Immature natural killer cell (primary cell): ENCODE measurements around the gene KNG1. TPM values are rescaled to one million over a fixed set of nuclear protein-coding genes. Genes with fewer than 3 reads are reported as not detected.

Experiments
- DNase-seq, 3 donors: peaks; one replicate each; pipeline ENCODE4 v3.0.0; 2022; ENCODE audit warnings: mixed read lengths in 1 of 3
- H3K27ac Mint-ChIP-seq, 6 donors: one replicate each; pipeline ENCODE4 v1.8.0; 2020; ENCODE audit warnings: mixed read lengths in 6 of 6, mild to moderate bottlenecking in 5 of 6, inconsistent platforms in 4 of 6, moderate library complexity in 3 of 6
- H3K27me3 Mint-ChIP-seq, 3 donors: one replicate each; pipeline ENCODE4 v1.8.0; 2020 to 2021; ENCODE audit warnings: low read depth in 3 of 3, mild to moderate bottlenecking in 3 of 3, mixed read lengths in 3 of 3, moderate library complexity in 3 of 3, inconsistent platforms in 1 of 3
- H3K36me3 Mint-ChIP-seq, 3 donors: one replicate each; pipeline ENCODE4 v1.8.0; 2020; ENCODE audit warnings: mixed read lengths in 3 of 3, inconsistent platforms in 2 of 3, mild to moderate bottlenecking in 2 of 3
- H3K4me1 Mint-ChIP-seq, 2 donors: one replicate each; pipeline ENCODE4 v1.8.0; 2020; ENCODE audit warnings: inconsistent platforms in 2 of 2, mild to moderate bottlenecking in 2 of 2, mixed read lengths in 2 of 2, moderate library complexity in 1 of 2
- H3K4me3 Mint-ChIP-seq, 5 donors: one replicate each; pipeline ENCODE4 v1.8.0; 2020; ENCODE audit warnings: mild to moderate bottlenecking in 5 of 5, mixed read lengths in 5 of 5, inconsistent platforms in 3 of 5, moderate library complexity in 3 of 5
- H3K9me3 Mint-ChIP-seq, 6 donors: one replicate each; pipeline ENCODE4 v1.8.0; 2020; ENCODE audit warnings: mild to moderate bottlenecking in 6 of 6, mixed read lengths in 6 of 6, inconsistent platforms in 4 of 6, moderate library complexity in 3 of 6
- polyA plus RNA-seq, 3 donors: library from polyadenylated mRNA; unstranded; fragments of 300-500 nt; fragmentation: Illumina TruSeq; gene quantifications; one replicate each; pipeline ENCODE4 v1.2.3, GENCODE V29; 2021

Gene KNG1
- polyA plus RNA-seq, 3 donors from 2014 or later = not detected

DNA sequence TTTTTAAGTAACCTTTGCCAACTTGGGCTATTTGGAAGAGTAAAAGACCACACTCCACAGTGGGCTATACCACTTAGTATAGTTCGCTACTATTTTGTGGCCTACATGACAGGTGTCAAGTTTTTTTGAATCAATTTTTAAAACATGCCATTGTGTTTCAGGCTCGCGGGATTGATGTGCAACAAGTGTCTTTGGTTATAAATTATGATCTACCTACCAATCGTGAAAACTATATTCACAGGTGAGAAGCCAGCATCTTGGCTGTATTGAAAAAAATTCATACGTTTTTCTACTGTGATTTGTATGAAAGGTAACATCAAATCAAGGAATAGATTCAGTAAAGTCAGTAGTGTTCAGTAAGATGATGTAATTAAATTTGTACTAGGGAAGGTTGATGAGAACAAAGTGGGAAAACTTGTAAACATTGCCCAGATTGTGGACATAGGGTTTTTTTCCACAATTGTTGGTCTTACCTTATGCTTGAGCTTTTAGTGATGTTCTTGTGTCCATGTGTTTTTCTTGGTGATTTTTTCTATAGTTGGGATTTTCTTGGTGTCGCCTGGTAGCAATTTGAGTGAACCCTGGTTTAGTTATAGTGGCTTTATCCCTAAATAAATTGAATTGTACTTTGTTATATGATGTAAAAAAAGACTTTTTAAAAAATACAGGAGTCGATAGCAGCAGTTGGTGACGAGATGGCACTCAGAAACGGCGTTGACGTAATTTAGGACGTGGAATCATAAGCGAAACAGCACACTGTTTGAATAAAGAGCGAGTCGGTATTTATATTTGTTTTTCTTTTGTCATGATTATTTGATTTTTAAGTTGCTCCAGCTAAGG, 70.7 kb downstream of the KNG1 start:
- no peak for DNase-seq
- H3K4me1 Mint-ChIP-seq = peaks cover 55 to 73% of the 10 kb centered on the region in 2 donors
- H3K9me3 Mint-ChIP-seq = no peaks in the 10 kb centered on the region
- H3K27ac Mint-ChIP-seq = peak overlapping the region; percentile 53 to 100 (median 74)
- H3K27me3 Mint-ChIP-seq = peaks cover 12 to 36% (median 21%) of the 10 kb centered on the region in 3 donors
- peak overlapping the region; percentile 19 to 100 (median 43) for H3K4me3 Mint-ChIP-seq
- peaks cover 47 to 77% (median 60%) of the 10 kb centered on the region in 3 donors for H3K36me3 Mint-ChIP-seq

DNA sequence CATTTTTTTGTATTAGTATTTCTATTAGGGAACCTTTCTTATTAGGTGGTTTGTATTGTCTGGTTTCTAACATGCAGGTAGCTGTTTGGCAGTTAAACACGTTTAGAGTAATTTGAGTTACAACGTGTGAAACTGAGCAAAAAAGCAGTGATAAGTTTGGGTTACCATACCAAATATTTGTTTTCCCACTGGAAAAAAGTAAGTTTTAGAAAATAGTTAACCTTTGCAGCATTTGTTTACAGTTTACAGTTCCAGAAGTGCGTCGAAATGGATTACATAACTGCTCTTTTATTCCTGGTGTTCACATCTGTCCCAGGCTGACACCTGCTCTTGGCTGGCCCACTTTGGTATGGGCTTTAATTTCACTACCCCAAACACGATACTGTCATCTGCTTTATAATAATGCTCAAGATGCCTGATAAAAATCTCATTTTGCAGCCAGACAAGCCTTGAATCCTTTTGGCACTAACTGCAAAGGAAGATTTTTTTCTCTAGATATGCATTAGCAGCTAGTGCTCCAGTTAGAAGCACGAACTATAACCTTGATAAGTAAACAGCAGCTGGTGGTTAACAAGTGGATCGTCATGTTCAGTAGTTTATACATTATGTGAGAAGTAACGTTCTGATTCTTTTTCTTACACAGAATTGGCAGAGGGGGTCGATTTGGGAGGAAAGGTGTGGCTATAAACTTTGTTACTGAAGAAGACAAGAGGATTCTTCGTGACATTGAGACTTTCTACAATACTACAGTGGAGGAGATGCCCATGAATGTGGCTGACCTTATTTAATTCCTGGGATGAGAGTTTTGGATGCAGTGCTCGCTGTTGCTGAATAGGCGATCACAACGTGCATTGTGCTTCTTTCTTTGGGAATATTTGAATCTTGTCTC, 71.6 kb downstream of the KNG1 start:
- Mint-ChIP-seq H3K27me3 (peaks cover 5 to 29% (median 13%) of the 10 kb centered on the region in 3 donors), H3K9me3 (no peaks in the 10 kb centered on the region), H3K4me3 (peak overlapping the region in 2 of 5 donors; percentile 31 to 43), H3K4me1 (peaks cover 52 to 68% of the 10 kb centered on the region in 2 donors), H3K27ac (peak overlapping the region; percentile 32 to 100 (median 74)), H3K36me3 (peaks cover 47 to 81% (median 58%) of the 10 kb centered on the region in 3 donors)
- DNase-seq = no peak

DNA sequence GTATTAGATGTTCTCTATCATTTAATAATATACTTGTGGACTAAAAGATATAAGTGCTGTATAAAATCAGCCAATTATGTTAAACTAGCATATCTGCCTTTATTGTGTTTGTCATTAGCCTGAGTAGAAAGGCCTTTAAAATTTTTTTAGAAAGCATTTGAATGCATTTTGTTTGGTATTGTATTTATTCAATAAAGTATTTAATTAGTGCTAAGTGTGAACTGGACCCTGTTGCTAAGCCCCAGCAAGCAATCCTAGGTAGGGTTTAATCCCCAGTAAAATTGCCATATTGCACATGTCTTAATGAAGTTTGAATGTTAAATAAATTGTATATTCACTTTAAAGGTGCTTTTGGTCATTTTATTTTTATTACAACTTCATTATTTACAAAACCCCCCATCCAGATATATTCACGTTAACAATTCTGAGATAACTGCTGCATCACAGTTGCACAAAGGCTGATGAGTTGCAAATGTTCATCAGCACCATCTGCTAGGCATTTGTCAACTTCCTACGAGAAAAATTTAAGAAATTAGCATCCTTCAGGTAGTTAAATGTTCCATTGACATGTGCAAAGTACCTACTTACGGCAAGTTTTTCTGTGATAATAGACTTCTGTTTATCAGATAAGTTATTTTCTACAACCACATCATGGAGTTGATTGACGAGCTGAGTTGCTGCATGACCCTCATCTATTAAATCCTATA, 72.5 kb downstream of the KNG1 start:
- H3K9me3 Mint-ChIP-seq = no peaks in the 10 kb centered on the region
- H3K36me3 Mint-ChIP-seq = peaks cover 44 to 80% (median 57%) of the 10 kb centered on the region in 3 donors
- no peak overlapping the region for H3K4me3 Mint-ChIP-seq
- no peak for DNase-seq
- peaks cover 45 to 58% of the 10 kb centered on the region in 2 donors for H3K4me1 Mint-ChIP-seq
- H3K27me3 Mint-ChIP-seq = peaks cover 0 to 19% (median 5%) of the 10 kb centered on the region in 3 donors
- H3K27ac Mint-ChIP-seq = peak overlapping the region in 3 of 6 donors; percentile 15 to 100 (median 73)

GRCh38 chr3:186790261-186790981, 73.3 kb downstream of the KNG1 start:
- Mint-ChIP-seq H3K4me1 (peaks cover 37 to 51% of the 10 kb centered on the region in 2 donors), H3K27ac (peak overlapping the region in 5 of 6 donors; percentile 7 to 73 (median 22)), H3K9me3 (no peaks in the 10 kb centered on the region), H3K4me3 (no peak overlapping the region), H3K36me3 (peaks cover 38 to 73% (median 51%) of the 10 kb centered on the region in 3 donors), H3K27me3 (peaks cover 0 to 12% (median 5%) of the 10 kb centered on the region in 3 donors)
- DNase-seq = no peak

Other genes starting within 250 kb of the KNG1 start
- gene CRYGS, start 173.0 kb upstream of the KNG1 start, polyA plus RNA-seq = under 1 TPM in 1 of 3 donors, not detected in 2; 0.37 TPM
- 10 to 100 TPM; 18.8 to 32.4 (median 21.6) TPM for gene TBCCD1, start 150.0 kb upstream of the KNG1 start, polyA plus RNA-seq
- gene DNAJB11, start 146.6 kb upstream of the KNG1 start, polyA plus RNA-seq = 10 to 100 TPM; 61.3 to 89.6 (median 81.0) TPM
- gene AHSG, start 104.3 kb upstream of the KNG1 start, polyA plus RNA-seq = not detected
- gene FETUB, start 77.0 kb upstream of the KNG1 start, polyA plus RNA-seq = not detected
- gene HRG, start 51.3 kb upstream of the KNG1 start, polyA plus RNA-seq = not detected
- 100 to 1,000 TPM; 132 to 151 (median 140) TPM for gene EIF4A2, start 66.2 kb downstream of the KNG1 start, polyA plus RNA-seq
- 10 to 100 TPM; 17.7 to 19.5 (median 18.1) TPM for gene RFC4, start 89.1 kb downstream of the KNG1 start, polyA plus RNA-seq
- not detected for gene ADIPOQ, start 125.4 kb downstream of the KNG1 start, polyA plus RNA-seq
- 100 to 1,000 TPM in 1 of 3 donors, 10 to 100 TPM in 2; 49.8 to 142 (median 74.4) TPM for gene ST6GAL1, start 213.2 kb downstream of the KNG1 start, polyA plus RNA-seq